GM18511 (cell line): ENCODE data around the gene KRTAP10-5.
"Not testable (repeated sequence)": the region's sequence is repeated elsewhere in the genome, so short reads cannot be mapped to it uniquely, and the experiment has no call there.

Source experiments
- ATAC-seq: cut with Tn5 transposase; IDR thresholded peaks from one replicate; pipeline ENCODE4 v1.9.1; 2021; ENCODE audit warnings: mild to moderate bottlenecking, moderate library complexity; ENCODE audit not compliant: unreplicated experiment

Gene KRTAP10-5

GRCh38 chr21:44580231-44580821 lies at the start of gene KRTAP10-5:
Gene KRTAP10-5 (minus strand): TSS chr21:44580604. CDS start chr21:44580578, 26 bp downstream.
- not testable (repeated sequence) for ATAC-seq

GRCh38 chr21:44628707-44629391 lies 48.4 kb upstream of the KRTAP10-5 start:
- ATAC-seq = no peak

GRCh38 chr21:44627831-44628233 lies 47.4 kb upstream of the KRTAP10-5 start:
- not testable (repeated sequence) for ATAC-seq

- ATAC-seq = not testable (repeated sequence)
Measured at GRCh38 chr21:44627181-44627822, 46.9 kb upstream of the KRTAP10-5 start.

- ATAC-seq = no peak
Measured at GRCh38 chr21:44626673-44627143, 46.3 kb upstream of the KRTAP10-5 start, which contains the start of gene KRTAP10-9. Gene KRTAP10-9 (plus strand): TSS chr21:44627093. CDS start chr21:44627172, 79 bp downstream.

- no peak for ATAC-seq
Measured at GRCh38 chr21:44626262-44626661, 45.9 kb upstream of the KRTAP10-5 start.

- ATAC-seq = no peak
Measured at GRCh38 chr21:44625756-44626155, 45.4 kb upstream of the KRTAP10-5 start.

GRCh38 chr21:44623575-44623974 lies 43.2 kb upstream of the KRTAP10-5 start:
- ATAC-seq = no peak

GRCh38 chr21:44619886-44620285 lies 39.5 kb upstream of the KRTAP10-5 start:
- no peak for ATAC-seq

GRCh38 chr21:44618909-44619308 lies 38.5 kb upstream of the KRTAP10-5 start:
- no peak for ATAC-seq

GRCh38 chr21:44618504-44618903 lies 38.1 kb upstream of the KRTAP10-5 start:
- no peak for ATAC-seq

GRCh38 chr21:44617071-44617501 lies 36.7 kb upstream of the KRTAP10-5 start:
- no peak for ATAC-seq

- ATAC-seq = no peak
Measured at GRCh38 chr21:44616591-44616926, 36.2 kb upstream of the KRTAP10-5 start.

GRCh38 chr21:44615911-44616590 lies 35.6 kb upstream of the KRTAP10-5 start:
- ATAC-seq = no peak

- no peak for ATAC-seq
Measured at GRCh38 chr21:44615466-44615865, 35.1 kb upstream of the KRTAP10-5 start.

- no peak for ATAC-seq
Measured at GRCh38 chr21:44614961-44615391, 34.6 kb upstream of the KRTAP10-5 start.

- no peak for ATAC-seq
Measured at GRCh38 chr21:44614161-44614631, 33.8 kb upstream of the KRTAP10-5 start.

GRCh38 chr21:44613386-44614155 lies 33.2 kb upstream of the KRTAP10-5 start:
- no peak for ATAC-seq

GRCh38 chr21:44612669-44613229 lies 32.3 kb upstream of the KRTAP10-5 start:
- ATAC-seq = no peak

GRCh38 chr21:44612029-44612486 lies 31.7 kb upstream of the KRTAP10-5 start, which contains the start of gene KRTAP10-8:
Gene KRTAP10-8 (plus strand): TSS chr21:44612079. CDS start chr21:44612101, 22 bp downstream.
- ATAC-seq = no peak
